GM19240 (cell line): ENCODE results near the gene SIGLEC12.
"Not testable (repeated sequence)": the region's sequence is repeated elsewhere in the genome, so short reads cannot be mapped to it uniquely, and the experiment has no call there.

Experiments
- DNase-seq: peaks from one replicate; pipeline ENCODE4 v3.0.0; 2011; ENCODE audit warnings: low spot score; ENCODE audit not compliant: insufficient read length

Gene SIGLEC12

DNA sequence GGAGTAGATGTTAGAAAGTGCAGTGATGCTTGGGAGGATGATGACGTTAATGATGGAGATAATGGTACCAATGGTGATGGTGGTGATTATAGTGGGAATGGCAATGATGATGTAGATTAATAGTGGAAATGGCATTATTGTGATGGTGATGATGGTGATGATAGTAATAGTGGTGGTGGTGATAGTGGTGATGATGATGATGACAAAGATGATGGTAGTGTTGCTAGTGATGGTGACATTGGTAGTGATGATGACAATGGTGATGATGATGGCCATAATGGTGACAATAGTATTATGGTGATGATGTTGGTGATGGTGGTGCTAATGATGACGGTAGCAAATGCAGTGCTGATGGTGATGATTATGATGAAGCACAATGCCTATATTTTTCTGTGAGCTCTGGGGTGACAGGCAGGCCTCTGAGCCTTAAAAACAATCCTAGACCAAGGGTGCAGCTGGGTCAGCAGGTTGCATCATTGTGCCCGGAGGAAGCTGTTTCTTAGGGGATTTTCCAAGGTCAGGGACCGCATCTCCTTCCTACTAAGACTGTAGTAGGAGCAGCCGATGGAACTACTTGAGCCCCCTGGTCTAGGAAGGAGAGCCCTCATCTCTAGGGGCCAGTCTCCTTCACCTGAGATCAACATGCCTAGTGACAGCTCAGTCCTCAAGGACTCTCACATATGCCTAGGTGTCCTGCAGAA lies 15.5 kb downstream of the SIGLEC12 start:
- no peak for DNase-seq

DNA sequence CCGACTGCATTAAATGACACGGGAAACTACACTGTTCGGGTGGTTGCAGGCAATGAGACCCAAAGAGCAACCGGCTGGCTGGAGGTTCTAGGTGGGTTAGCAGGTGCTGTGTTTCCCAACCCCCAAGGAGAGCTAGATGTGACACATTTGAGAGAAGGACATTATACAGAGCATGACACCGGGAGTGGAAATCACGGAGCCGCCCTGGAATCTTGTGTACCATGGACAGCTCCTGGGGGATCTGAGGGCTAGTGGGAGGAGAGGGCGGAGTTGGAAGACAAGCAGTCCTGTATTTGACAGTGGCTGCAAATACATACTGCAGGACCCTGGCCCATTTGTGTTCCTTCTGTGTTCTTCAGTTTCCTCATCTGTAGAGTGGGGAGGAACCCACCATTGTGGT lies 21.0 kb downstream of the SIGLEC12 start:
- no peak for DNase-seq

DNA sequence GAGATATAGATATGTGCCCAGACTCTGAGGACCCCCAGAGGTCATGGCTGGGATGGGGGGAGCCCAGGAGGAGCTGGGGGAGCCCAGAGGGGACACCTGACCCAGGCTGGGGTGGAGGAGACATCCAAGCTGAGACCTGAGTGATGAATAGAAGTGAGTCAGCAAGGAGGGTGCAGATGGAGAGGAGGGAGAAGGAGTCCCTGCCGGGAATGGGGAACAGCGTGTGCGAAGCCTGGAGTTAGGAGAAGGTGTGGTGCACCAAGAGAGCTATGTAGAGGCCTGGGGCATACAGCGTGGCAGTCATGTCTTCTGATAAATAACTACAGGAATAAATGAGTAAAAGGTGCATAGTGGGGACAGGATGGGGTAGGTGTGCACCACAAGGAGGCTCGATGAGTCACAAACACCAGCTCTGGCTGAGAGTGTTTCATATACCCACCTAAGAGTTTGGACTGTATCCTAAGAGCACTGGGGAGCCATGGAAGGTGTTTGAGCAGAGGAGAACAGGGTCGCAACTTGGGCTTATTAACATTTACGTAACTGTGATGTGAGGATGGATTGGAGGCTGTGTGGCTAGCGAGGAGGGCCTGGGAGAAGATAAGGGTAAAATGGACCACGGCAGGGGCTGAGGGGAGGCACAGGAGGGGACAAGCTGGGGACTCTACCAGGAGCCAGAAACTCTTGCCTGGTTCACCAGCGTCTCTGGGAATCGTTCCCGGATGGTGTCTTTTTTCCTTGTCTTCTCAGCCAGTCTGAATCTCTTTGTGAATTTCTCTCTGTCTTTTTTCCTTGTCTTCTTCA lies 21.9 kb downstream of the SIGLEC12 start:
- no peak for DNase-seq

DNA sequence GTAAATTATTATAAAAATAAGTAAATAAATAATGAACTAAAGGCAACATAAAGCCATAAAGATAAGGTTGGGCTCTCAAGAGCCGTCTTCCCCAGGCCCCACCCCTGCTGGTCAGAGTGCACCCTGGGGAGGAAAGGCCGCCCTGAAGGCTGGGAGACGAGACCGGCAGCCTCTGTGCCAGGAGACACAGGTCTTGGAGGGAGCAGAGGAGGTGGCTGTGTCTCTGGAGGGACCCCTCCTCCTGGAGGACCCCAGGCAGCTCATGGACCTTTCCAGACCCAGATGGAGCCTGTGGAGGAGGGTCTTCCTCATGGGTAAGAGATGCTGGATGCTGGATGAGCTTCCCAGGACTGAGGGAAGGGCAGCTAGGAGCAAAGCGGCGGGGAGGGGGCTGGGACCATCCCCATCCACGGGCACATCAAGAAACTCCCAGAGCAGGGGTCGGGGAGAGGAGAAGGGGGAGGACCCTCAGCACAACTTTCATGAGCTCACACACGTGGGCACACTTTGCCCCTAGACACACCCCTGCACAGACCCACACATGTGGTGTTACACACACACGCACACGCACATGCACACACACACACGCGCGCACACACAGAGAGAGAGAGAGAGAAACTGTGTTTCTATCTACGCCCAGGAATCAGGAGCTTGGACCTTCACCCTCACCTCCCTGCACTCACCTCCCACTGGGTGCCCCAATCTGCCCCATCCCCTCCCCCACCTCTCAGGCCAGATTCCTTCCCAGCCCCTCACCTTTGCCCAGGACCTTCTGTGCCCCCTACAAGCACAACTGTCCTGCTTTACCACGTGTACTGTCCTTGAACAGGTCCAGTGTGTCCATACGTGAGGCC lies 23.0 kb downstream of the SIGLEC12 start, which contains the start of gene CEACAM18:
TSS of gene CEACAM18 (plus strand) at position 159 of the 854 bp plus-strand sequence.
- DNase-seq, result no peak

DNA sequence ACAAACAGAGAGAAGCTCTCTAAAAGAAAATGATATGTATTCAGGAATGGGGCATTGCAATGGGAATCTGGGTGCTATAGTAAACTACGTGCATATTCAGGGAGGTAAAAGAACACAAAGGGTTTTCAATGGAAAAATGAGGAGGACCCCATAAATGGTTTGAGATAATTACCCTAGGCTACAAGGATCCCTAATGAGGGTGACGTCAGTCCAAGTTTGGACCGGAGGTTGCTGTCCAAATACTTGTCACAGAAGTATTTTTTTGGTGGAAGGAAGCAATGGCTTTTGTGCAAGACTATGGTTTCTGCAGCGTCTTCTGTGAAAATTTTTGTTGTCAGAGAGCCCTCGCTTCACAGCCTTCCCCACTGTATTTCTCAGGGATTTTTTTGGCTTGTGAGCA lies 24.3 kb downstream of the SIGLEC12 start:
- DNase-seq, result no peak

DNA sequence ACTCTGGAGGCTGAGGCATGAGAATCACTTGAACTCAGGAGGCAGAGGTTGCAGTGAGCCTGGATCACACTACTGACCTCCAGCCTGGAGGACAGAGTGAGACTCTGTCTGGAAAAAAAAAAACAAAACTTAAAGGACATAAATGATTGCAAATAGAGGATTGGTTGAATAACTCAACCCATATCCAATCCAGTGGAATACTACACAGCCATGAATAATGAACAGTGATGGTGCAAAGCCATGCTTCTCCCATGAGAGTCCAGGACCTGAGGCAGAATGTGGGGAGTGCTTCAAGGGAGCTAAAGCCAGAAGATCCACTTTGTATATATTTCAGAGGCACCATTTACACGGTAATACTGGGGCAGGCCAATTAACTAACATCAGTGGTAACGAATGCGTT lies 25.4 kb downstream of the SIGLEC12 start:
- no peak for DNase-seq

DNA sequence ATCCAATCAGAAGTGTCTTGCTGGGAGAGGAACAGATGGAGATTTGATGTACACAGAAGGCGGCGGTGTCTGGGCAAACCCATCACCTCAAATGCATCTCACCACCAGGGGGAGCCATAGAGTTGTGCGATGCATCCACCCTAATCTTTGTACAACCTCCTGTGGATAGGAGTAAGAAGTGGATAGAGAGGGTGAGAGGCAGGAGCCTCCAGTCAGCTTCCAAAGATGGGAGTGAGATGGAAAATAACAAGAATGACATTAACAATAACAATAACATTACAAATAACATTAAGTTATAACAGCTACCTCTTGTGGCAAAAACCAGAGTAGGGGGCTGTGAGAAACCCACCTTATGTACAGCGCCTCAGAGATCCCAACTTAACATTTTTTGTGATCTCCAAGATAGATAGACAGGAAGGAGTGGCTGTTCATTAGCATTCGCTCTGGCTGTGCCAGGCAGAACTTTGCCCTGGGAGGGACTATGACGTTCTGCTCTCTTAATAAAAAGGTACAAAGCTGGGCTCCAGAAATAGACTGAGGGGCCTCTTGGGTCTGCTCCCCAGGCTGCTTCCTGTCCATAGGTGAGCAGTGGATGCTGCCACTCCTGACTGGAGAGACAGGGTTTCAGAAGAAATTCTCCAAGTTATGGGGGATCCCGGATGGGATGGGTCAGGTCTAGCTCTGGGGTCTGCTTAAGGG lies 28.4 kb downstream of the SIGLEC12 start:
- peak; percentile 66 for DNase-seq

DNA sequence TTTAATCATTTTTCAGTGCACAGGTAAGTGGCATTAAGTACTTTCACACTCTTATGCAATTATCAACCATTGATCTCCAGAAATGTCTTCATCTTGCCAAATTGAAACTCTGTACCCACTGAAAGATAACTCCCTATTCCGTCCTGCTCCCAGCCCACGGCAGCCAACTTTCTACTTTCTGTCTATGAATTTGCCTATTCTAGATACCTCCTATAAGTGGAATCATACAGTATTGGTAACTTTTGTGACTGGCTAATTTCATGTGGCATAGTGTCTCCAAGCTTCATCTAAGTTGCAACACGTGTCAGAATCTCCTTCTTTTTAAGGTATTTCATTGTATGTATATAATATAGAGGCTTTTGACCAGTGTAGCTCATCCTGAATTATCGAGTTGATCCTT lies 29.0 kb downstream of the SIGLEC12 start:
- no peak for DNase-seq

DNA sequence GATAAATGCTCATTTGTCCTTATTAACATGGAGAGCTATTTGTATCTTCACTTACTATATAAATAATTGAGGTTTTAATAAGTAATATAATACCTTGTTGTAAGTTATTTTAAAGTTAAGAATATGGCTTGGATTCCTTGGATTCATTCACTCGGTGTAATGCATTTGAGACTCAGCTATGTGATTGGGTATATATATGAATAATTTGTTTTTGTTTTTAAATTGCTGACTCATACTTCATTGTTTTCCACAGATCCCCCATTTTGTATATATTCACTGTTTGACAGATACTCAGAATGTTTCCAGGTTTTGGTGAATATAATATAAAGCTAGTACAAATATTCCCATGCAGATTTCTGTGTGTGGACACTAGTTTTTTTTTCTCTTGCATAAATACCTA lies 30.1 kb downstream of the SIGLEC12 start:
- DNase-seq, result no peak

DNA sequence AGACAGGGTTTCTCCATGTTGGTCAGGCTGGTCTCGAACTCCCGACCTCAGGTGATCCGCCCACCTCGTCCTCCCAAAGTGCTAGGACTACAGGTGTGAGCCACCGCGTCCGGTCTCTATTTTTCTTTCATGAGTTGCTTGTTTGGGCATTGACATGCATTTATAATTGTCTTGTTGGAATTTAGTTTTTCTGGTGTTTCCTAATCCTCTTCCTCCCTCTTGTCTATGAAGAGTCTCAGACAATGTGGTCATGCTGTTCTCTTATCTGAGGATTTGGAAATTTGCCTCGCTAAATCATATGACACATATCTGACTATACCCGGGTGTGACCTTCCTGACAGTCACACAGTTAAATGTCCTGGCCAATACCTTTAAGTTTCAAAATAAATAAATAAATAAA lies 30.6 kb downstream of the SIGLEC12 start:
- no peak for DNase-seq

DNA sequence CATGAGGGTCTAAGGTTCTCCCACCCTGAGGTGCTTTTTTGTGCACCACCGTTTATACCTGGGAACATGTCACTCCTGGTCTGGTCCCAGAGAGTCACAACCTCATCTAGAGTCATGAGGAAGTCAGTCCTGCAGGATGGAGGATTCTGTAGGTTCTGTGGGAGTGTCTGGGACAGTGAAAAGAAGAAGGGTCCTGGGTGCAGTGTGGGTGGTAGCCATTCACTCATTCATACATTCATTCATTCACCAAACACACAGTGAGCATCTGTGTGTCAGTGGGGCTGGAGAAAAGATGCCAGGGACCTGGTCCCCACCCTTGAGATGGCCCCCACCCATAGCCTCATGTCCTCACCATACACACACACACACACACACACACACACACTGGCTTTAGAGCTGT lies 32.0 kb downstream of the SIGLEC12 start:
- DNase-seq, result no peak

DNA sequence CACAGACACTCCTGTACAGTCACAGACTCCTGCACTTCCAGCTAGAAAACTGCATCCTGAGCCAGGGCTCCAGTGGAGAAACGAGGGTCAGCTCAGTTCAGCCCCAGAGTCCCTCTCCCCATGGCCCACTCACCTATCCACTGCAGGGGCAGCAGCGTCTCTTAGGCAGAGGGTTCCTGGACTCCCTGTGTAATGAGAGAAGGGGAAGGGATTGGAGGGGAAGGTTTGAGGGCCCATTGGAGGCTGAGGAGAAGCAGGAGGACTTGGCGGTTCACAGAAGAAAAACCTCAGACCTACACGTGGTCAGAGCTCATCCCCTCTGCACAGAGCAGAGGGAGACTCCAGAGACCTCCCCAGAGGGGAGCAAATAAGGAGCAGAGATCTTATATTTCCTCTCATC lies 32.4 kb downstream of the SIGLEC12 start:
- no peak for DNase-seq

DNA sequence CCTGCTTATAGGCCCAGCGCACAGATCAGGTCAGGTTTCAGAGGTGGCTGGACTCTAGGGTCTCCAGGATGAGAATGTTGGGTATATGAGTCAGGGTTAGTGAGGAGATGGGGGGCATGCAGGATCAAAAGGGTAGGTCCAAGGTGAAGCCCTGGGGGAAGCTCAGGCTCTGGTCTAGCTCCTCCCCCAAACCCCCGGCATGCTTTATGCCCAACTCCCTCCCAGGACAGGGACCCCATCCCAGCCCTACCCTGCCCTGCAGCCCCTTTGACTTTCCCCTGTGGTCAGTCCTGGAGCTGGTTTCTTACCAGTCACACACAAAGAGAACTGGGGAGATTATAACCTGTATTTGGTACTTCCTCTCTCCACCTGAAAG lies 33.1 kb downstream of the SIGLEC12 start:
- DNase-seq, result no peak

DNA sequence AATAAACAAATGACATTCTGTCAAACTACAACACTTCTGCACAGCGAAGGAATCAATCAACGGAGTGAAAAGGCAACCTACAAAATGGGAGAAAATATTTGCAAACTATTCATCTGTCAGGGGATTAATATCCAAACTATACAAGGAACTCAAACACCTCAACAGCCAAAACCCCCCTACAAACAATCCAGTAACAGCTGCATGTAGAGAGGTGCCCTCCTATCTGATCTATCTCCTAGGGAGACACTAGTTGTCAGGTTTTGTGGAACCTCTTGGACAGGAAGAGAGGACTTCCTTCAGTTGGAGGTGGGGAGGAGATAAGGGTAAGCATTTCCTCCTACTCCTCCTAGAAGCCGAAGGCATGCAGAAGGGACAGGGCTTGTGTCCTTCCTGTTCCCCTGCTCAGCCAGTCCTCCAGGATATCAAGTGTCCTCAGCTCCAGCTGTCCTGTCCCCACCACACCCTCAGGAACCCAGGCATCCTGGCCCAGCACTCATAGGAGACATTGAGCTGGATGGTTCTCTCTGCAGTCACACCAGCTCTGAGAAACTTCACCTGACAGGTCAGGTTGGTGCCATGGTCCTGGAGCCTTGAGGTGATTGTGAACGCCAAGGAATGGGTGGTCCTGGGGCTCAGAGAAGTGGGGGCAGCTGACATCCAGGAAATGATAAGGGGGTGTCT lies 33.6 kb downstream of the SIGLEC12 start:
- no peak for DNase-seq

DNA sequence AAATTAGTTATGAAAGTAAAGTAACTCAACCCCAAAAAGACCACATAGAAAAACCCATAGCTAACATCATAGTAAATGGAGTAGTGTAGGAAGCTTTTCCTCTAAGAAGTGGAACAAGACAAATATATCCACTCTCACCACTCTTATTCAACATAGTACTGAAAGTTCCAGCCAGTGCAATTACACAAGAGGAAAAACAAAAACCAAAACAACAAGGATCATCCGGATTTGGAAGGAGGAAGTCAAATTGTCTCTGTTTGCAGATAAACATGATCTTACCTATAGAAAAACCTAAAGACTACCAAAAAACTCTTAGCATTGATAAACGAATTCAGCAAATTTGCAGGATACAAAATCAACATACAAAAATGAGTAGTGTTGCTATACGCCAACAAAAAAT lies 34.9 kb downstream of the SIGLEC12 start:
- no peak for DNase-seq

DNA sequence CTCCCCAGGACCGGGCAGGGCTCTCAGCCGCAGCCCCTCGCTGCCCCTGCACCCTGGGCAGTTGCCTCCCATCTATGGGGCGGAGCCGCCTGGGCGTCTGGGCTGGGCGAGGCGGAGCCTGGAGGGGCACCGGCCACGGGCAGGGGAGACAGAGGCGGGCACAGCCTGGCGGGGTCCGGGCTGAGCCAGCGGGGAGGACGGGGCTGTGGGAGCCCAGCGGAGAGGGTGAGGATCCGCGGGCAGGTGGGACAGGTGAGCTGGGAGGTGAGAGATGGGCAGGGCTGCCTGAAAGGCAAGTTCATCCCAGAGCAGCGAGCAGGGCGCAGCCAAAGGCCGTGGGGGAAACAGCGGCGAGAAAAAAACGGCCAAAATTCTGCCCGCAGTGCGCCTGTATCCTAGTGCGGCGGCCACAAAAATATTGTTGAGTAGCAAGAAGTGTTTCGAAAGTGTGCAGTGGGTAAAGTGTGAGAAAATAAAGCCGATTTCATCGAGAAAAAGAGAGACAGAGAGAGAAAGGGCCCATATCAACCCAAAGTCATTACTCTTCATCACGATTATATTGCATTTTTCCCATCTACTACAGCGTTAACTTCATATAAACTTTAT lies 37.5 kb downstream of the SIGLEC12 start:
- DNase-seq, result not testable (repeated sequence)

DNA sequence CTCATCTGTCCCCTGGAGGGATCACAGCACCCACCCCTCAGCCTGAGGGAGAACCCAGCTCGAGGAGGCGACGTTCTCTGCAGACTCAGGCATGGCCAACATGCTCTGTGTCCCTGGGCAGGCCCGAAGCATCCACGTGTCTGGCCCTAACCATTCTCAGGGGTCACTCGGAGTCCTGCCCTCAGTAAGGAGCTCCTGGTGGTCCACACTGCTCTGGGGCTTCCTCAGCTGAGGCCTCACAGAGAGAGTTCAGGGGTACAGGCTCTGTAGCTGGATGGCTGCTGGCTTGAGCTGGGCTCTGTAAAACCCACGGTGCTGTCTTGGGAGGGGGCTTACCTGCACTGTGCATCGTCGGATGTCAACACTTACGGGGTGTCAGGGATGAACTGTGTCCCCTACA lies 38.9 kb downstream of the SIGLEC12 start:
- DNase-seq, result no peak

DNA sequence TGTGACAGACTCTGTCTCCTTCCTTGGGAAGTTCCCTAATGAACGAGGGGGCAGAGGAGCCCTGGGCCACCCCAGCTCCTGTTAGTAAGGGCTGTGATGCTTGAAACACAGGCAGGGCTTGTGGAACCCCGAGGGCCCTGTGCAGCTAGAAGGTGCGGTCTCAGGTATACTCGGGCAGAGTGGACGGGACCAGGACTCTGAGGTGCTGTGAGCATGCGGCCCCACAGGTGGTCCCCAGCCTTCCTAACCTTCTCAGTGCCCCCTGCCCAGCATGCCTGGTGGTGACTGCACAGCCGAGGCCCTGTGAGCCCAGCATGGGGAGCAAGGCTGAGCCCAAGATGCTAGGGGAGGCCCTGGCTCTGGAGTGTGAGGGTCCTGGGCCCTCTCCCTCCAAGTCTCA lies 39.3 kb downstream of the SIGLEC12 start:
- DNase-seq, result no peak

DNA sequence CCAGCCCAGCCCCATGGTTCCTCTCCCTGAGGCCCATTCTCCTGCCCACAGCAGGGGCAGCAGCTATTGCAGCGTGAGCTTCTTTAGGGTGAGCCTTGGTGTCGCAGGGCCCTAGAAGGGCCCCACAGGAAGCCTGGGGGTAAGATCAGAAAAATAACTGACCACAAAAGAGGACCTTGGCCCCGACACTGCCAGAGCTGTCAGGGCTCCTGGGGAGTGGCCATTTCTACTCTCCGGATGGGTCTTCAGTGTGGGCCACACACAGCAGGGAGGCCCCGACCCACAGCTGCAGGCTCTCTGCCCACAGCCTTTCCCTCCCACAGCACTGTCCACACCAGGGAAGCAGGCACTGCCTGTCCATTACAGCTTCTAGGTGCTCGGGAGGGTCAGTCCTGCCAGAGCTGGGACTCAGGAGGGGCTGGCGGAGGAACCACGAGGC lies 39.9 kb downstream of the SIGLEC12 start:
- no peak for DNase-seq
